GM08714 (cell line): Measurements from ENCODE around the gene GGT7.

ENCODE experiments used
- H3K4me3 ChIP-seq: fragments of 200-500 bp; sonication (Bioruptor generic); 2 replicates; pipeline ENCODE4 v1.5.1; 2014; ENCODE audit warnings: mild to moderate bottlenecking, low read length, inconsistent platforms
- ZNF274 ChIP-seq: IDR thresholded peaks from 2 replicates; pipeline ENCODE4 v1.6.1; 2012; ENCODE audit warnings: mild to moderate bottlenecking, low read depth, low read length

GGT7 gene

DNA sequence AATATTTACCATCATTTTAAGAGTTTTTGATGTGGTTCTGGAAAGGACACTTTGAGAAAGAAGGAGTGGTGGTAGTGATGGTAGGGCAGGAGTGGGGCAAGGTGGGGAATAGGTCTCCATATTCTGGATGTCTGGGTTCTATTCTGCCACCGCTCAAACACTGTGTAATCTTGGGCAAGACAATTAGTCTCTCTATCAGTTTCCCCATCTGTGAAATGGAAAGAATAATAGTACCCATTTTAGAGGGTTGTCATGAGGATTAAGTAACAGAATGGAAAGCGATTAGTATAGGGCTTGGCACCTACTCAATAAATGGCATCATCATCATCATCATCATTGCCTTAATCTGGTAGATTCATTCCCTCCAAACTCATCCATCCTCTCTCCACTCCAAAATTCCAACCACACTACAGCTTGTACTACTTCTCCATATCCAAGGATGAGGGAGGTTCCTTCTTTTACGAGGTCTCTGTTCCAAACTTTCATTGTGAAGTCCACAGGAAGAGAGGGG lies 982 bp upstream of the GGT7 start:
- no peak overlapping the region for H3K4me3 ChIP-seq
- no peak for TF ChIP-seq ZNF274

- H3K4me3 ChIP-seq: peak overlapping the region; percentile 28
- TF ChIP-seq ZNF274: no peak
These were observed 562 bp downstream of the GGT7 start for GRCh38 chr20:34871966-34872621.

GRCh38 chr20:34871320-34871926 lies 1.2 kb downstream of the GGT7 start:
- no peak for TF ChIP-seq ZNF274

DNA sequence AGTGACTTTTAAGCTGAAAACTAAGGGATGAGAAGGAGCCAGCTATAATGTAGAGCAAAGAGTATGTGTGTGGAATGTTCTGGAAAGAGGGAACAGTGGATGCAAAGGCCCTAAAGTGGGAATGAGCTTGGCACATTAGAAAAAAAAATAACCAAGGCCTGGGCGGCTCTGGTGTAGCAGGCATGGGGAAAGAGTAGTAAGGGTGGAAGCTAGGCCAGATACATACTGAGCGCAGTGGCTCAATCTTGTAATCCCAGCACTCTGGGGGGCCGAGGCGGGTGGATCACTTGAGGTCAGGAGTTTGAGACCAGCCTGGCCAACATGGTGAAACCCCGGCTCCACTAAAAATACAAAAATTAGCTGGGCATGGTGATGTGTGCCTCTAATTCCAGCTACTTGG lies 8.4 kb downstream of the GGT7 start:
- TF ChIP-seq ZNF274: no peak
- H3K4me3 ChIP-seq: no peak overlapping the region

More at GRCh38 chr20:34871320-34871926, 1.2 kb downstream of the GGT7 start:
- H3K4me3 ChIP-seq: no peak overlapping the region

- no peak for TF ChIP-seq ZNF274
- no peak overlapping the region for H3K4me3 ChIP-seq
These were observed 9.2 kb downstream of the GGT7 start for GRCh38 chr20:34863421-34863965.

- no peak for TF ChIP-seq ZNF274
- H3K4me3 ChIP-seq: no peak overlapping the region
These were observed 9.9 kb downstream of the GGT7 start for GRCh38 chr20:34862724-34863123.

- no peak for TF ChIP-seq ZNF274
- H3K4me3 ChIP-seq: no peak overlapping the region
These were observed 11.1 kb downstream of the GGT7 start for GRCh38 chr20:34861386-34862084.

GRCh38 chr20:34859826-34860545 lies 12.7 kb downstream of the GGT7 start:
- TF ChIP-seq ZNF274: no peak

DNA sequence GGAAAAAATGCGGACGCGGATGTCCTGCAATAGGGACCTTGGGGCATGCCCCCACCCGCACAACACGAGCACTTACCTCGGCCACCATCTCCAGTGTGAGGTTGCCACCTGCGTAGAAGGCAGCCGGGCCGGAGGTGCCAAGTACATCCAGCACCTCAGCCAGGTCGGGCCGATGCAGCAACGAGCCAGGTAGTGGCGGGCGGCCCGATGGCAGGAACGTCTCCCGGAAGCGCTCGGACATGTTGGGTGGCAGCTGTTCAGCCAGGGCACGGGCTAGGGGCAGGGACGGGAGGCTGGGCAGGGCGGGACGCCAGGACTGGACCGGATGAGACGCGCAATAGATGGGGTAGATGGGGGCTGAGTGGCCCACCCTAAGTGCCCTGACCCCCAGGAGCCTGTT lies 13.3 kb downstream of the GGT7 start:
- TF ChIP-seq ZNF274: no peak

More at GRCh38 chr20:34859826-34860545, 12.7 kb downstream of the GGT7 start:
- no peak overlapping the region for H3K4me3 ChIP-seq

GRCh38 chr20:34852298-34852697 lies 20.4 kb downstream of the GGT7 start:
- H3K4me3 ChIP-seq: no peak overlapping the region
- TF ChIP-seq ZNF274: no peak

More for the DNA sequence above, 13.3 kb downstream of the GGT7 start:
- no peak overlapping the region for H3K4me3 ChIP-seq

GRCh38 chr20:34850969-34851368 lies 21.7 kb downstream of the GGT7 start:
- TF ChIP-seq ZNF274: no peak
- H3K4me3 ChIP-seq: no peak overlapping the region

DNA sequence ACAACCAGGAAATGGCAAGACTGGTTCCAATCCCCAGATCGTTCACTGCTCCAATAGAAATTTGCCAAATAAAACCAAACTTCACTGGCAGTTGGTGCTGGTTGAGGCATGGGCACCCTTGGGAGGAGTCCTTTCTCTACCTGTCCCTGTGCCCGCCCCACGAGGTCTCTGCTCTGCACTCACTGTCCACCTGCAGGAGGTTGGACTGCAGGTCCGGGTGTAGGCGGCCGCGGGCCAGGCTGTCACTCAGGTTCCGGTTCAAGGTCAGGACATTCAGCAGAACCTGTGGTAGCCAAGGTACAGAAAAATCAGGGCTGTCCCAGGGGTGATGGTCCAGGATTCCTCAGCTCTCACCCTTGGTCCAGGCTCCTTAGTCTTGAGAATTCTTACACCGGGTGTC lies 22.9 kb downstream of the GGT7 start:
- no peak for TF ChIP-seq ZNF274
- H3K4me3 ChIP-seq: no peak overlapping the region

DNA sequence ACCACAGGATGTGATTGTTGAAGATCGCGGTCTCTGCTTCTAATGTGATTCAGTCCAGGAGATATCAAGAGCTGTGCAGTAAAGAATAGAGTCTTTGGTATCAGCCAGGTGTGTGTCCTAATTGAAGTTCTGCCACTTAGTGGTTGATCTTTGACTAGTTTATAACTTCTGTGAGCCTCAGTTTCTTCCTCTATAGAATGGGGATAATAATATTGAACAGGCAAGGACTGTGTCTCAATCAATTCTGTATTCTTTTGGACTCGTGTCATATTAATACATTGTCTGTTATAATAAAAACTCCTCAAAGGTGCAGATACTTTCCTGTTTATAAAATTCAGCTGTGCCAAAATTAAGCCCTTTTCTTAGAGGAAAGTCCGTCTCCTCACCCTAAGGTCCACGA lies 24.1 kb downstream of the GGT7 start:
- no peak for TF ChIP-seq ZNF274
- no peak overlapping the region for H3K4me3 ChIP-seq

DNA sequence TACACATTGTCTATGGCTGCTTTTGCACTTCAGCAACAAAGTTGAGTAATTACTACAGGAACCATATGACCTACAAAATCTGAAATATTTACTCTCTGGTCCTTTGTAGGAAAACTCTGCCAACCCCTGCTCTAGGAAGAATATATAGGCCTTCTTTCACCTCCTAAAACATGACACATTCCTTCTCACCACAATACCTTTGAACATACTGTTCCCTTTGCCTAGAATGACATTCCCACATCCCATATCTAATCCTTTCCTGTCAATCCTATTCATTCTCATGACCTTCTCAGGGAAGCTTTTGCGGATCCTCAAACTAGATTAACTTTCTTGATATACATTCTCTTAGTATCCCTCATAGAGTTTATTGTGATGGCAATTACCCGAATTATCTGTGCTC lies 29.2 kb downstream of the GGT7 start:
- no peak overlapping the region for H3K4me3 ChIP-seq
- no peak for TF ChIP-seq ZNF274
